Measurements from ENCODE around the gene CA10.

Gene CA10

GRCh38 chr17:52110923-52111581 lies 47.5 kb downstream of the CA10 start:
- no peaks in the 10 kb centered on the region for H4K20me1 ChIP-seq (ENCODE audit: control insufficient read depth, insufficient read depth, low read depth, low read length)
- H3F3A ChIP-seq (ENCODE audit: control insufficient read depth, insufficient read depth) = no peaks in the 10 kb centered on the region
- no peak overlapping the region for H3K4me2 ChIP-seq (ENCODE audit: low read length)
- H3K9me3 ChIP-seq (ENCODE audit: control insufficient read depth, insufficient read depth, low read length) = no peaks in the 10 kb centered on the region
- H3K4me1 ChIP-seq (ENCODE audit: control insufficient read depth, low read length) = no peaks in the 10 kb centered on the region
- H3K4me3 ChIP-seq (ENCODE audit: low read length) = no peak overlapping the region
- no peaks in the 10 kb centered on the region for H3K36me3 ChIP-seq (ENCODE audit: control insufficient read depth, low read length)
- no peaks in the 10 kb centered on the region for H3K79me2 ChIP-seq (ENCODE audit: control insufficient read depth, low read length)
- no peaks in the 10 kb centered on the region for H3K27me3 ChIP-seq (ENCODE audit: control insufficient read depth, low read length)
- no peak overlapping the region for H3K27ac ChIP-seq (ENCODE audit: low read depth, low read length)
- no peaks in the 10 kb centered on the region for H3K9me2 ChIP-seq (replicated peaks; ENCODE audit: control insufficient read depth, low read length)
- no peak for TF ChIP-seq CTCF (IDR thresholded peaks at IDR 0.05; ENCODE audit: low read depth, low read length, poor library complexity, severe bottlenecking)
- no peak for TF ChIP-seq EZH2phosphoT487 (IDR thresholded peaks at IDR 0.05; ENCODE audit: borderline replicate concordance, low read length)

GRCh38 chr17:52106638-52107261 lies 51.8 kb downstream of the CA10 start:
- Histone ChIP-seq H3K9me2 (replicated peaks; ENCODE audit: control insufficient read depth, low read length) (no peaks in the 10 kb centered on the region), H3K36me3 (ENCODE audit: control insufficient read depth, low read length) (no peaks in the 10 kb centered on the region), H3K4me1 (ENCODE audit: control insufficient read depth, low read length) (no peaks in the 10 kb centered on the region), H3K4me2 (ENCODE audit: low read length) (no peak overlapping the region), H3K27me3 (ENCODE audit: control insufficient read depth, low read length) (no peaks in the 10 kb centered on the region), H3K27ac (ENCODE audit: low read depth, low read length) (no peak overlapping the region), H3K79me2 (ENCODE audit: control insufficient read depth, low read length) (no peaks in the 10 kb centered on the region), H3K9me3 (ENCODE audit: control insufficient read depth, insufficient read depth, low read length) (no peaks in the 10 kb centered on the region), H3F3A (ENCODE audit: control insufficient read depth, insufficient read depth) (no peaks in the 10 kb centered on the region), H4K20me1 (ENCODE audit: control insufficient read depth, insufficient read depth, low read depth, low read length) (no peaks in the 10 kb centered on the region), H3K4me3 (ENCODE audit: low read length) (no peak overlapping the region)
- TF ChIP-seq CTCF (IDR thresholded peaks at IDR 0.05; ENCODE audit: low read depth, low read length, poor library complexity, severe bottlenecking) (peak; percentile 87), EZH2phosphoT487 (IDR thresholded peaks at IDR 0.05; ENCODE audit: borderline replicate concordance, low read length) (no peak)

- no peak overlapping the region for H3K4me2 ChIP-seq (ENCODE audit: low read length)
- H3K4me1 ChIP-seq (ENCODE audit: control insufficient read depth, low read length) = no peaks in the 10 kb centered on the region
- no peaks in the 10 kb centered on the region for H3K9me3 ChIP-seq (ENCODE audit: control insufficient read depth, insufficient read depth, low read length)
- no peak overlapping the region for H3K4me3 ChIP-seq (ENCODE audit: low read length)
- H4K20me1 ChIP-seq (ENCODE audit: control insufficient read depth, insufficient read depth, low read depth, low read length) = no peaks in the 10 kb centered on the region
- H3F3A ChIP-seq (ENCODE audit: control insufficient read depth, insufficient read depth) = no peaks in the 10 kb centered on the region
- no peaks in the 10 kb centered on the region for H3K36me3 ChIP-seq (ENCODE audit: control insufficient read depth, low read length)
- H3K27me3 ChIP-seq (ENCODE audit: control insufficient read depth, low read length) = no peaks in the 10 kb centered on the region
- no peaks in the 10 kb centered on the region for H3K9me2 ChIP-seq (replicated peaks; ENCODE audit: control insufficient read depth, low read length)
- H3K79me2 ChIP-seq (ENCODE audit: control insufficient read depth, low read length) = no peaks in the 10 kb centered on the region
- H3K27ac ChIP-seq (ENCODE audit: low read depth, low read length) = no peak overlapping the region
- no peak for TF ChIP-seq CTCF (IDR thresholded peaks at IDR 0.05; ENCODE audit: low read depth, low read length, poor library complexity, severe bottlenecking)
Observed at GRCh38 chr17:52106072-52106471, 52.4 kb downstream of the CA10 start.

All from DOHH2 (cell line).